HepG2 (cell line): ENCODE results near the gene PRCD. TPM values are rescaled to one million over a fixed set of nuclear protein-coding genes. Genes with fewer than 3 reads are reported as not detected.

Source experiments
- FOXJ3 ChIP-seq: sonication (generic); formaldehyde crosslinking; IDR thresholded peaks from 2 replicates; pipeline ENCODE4 v1.4.0; 2020; ENCODE audit warnings: missing genetic modification reagents, mild to moderate bottlenecking, borderline replicate concordance
- HNF4G ChIP-seq, 2 experiments: sonication (generic) in 1 of 2; formaldehyde crosslinking in 1 of 2; IDR thresholded peaks; 2 replicates each; pipeline versions ENCODE4 v1.4.0 to v1.6.1; 2011 to 2020; ENCODE audit warnings: borderline replicate concordance in 2 of 2, low read depth in 2 of 2, mild to moderate bottlenecking in 2 of 2, low read length in 1 of 2, missing genetic modification reagents in 1 of 2, moderate library complexity in 1 of 2
- KAT2B ChIP-seq: fragments of 150-350 bp; IDR thresholded peaks from 2 replicates; pipeline ENCODE4 v1.6.1; 2014; ENCODE audit warnings: low read depth, low read length, borderline replicate concordance
- MEIS1 ChIP-seq: sonication (generic); formaldehyde crosslinking; IDR thresholded peaks from 2 replicates; pipeline ENCODE4 v1.9.0; 2021; ENCODE audit warnings: mild to moderate bottlenecking, missing genetic modification reagents, moderate library complexity, borderline replicate concordance
- NFIB ChIP-seq: sonication (generic); formaldehyde crosslinking; IDR thresholded peaks from 2 replicates; pipeline ENCODE4 v1.9.0; 2021; ENCODE audit warnings: missing genetic modification reagents, mild to moderate bottlenecking, borderline replicate concordance
- SRY ChIP-seq: sonication (generic); formaldehyde crosslinking; IDR thresholded peaks from 2 replicates; pipeline ENCODE4 v1.8.0; 2022; ENCODE audit warnings: mild to moderate bottlenecking, missing genetic modification reagents
- ZBED4 ChIP-seq: sonication (generic); formaldehyde crosslinking; IDR thresholded peaks from 2 replicates; pipeline ENCODE4 v1.4.0; 2020; ENCODE audit warnings: missing genetic modification reagents, borderline replicate concordance
- ZBTB1 ChIP-seq: sonication (generic); formaldehyde crosslinking; IDR thresholded peaks from 2 replicates; pipeline ENCODE4 v1.4.0; 2020; ENCODE audit warnings: missing genetic modification reagents, borderline replicate concordance
- ZBTB26 ChIP-seq: IDR thresholded peaks from 2 replicates; pipeline ENCODE4 v1.6.1; 2016; ENCODE audit warnings: missing compliant biosample characterization, missing genetic modification reagents, borderline replicate concordance
- ZBTB38 ChIP-seq: sonication (generic); formaldehyde crosslinking; IDR thresholded peaks from 2 replicates; pipeline ENCODE4 v1.5.1; 2020; ENCODE audit warnings: mild to moderate bottlenecking, missing genetic modification reagents
- ZNF83 ChIP-seq: sonication (generic); formaldehyde crosslinking; IDR thresholded peaks from 2 replicates; pipeline ENCODE4 v1.4.0; 2020; ENCODE audit warnings: missing genetic modification reagents, mild to moderate bottlenecking, borderline replicate concordance
- polyA plus RNA-seq, 8 experiments: library from polyadenylated mRNA; depleted of rRNA in 3 of 8; stranded (reverse) in 7 of 8; unstranded in 1 of 8; fragments of >200 nt; fragmentation: Illumina TruSeq in 4 of 8; extraction: Trizol in 4 of 8; gene quantifications; 2 replicates each; pipeline versions ENCODE4 v1.2.1 to v1.2.3, GENCODE V29; 2011 to 2016; ENCODE audit warnings: low read depth in 4 of 8, missing spikeins in 1 of 8, mixed read lengths in 1 of 8; ENCODE audit not compliant: insufficient read depth in 1 of 8
- total RNA-seq, 5 experiments: library from RNA; depleted of rRNA; stranded (reverse); fragments of >200 nt; fragmentation: Illumina TruSeq; extraction: Trizol; gene quantifications; 2 replicates each; pipeline ENCODE4 v1.2.3, GENCODE V29; 2016; ENCODE audit warnings: low read depth in 1 of 5
- TF ChIP-seq, protein P1 (sequence below): sonication (generic); formaldehyde crosslinking; IDR thresholded peaks from 2 replicates; pipeline ENCODE4 v1.4.0; 2020; ENCODE audit warnings: missing genetic modification reagents
- TF ChIP-seq, protein P2 (sequence below): sonication (generic); formaldehyde crosslinking; IDR thresholded peaks from 2 replicates; pipeline ENCODE4 v1.4.0; 2020; ENCODE audit warnings: low read depth, mild to moderate bottlenecking, missing genetic modification reagents
- TF ChIP-seq, protein P3 (sequence below): sonication (generic); formaldehyde crosslinking; conservative IDR thresholded peaks from 2 replicates; pipeline ENCODE4 v1.4.0; 2020; ENCODE audit warnings: mild to moderate bottlenecking, missing genetic modification reagents, moderate library complexity

PRCD gene
- total and polyA plus RNA-seq, 2 of the 13 experiments (the other 11 are each of a cell fraction or from before 2014, with no cell fraction given): 0.51 TPM; not detected in 1

GRCh38 chr17:76567634-76568432 lies 28.0 kb downstream of the PRCD start (continued):
- TF ChIP-seq ZBED4 (CRISPR knock-in tag): 0 out of 2 replicates have a peak, but pooled peaks have one; percentile 21
- no peak for TF ChIP-seq ZBTB38 (CRISPR knock-in tag)
- TF ChIP-seq NFIB (CRISPR knock-in tag): no peak
- TF ChIP-seq, protein P1, sequence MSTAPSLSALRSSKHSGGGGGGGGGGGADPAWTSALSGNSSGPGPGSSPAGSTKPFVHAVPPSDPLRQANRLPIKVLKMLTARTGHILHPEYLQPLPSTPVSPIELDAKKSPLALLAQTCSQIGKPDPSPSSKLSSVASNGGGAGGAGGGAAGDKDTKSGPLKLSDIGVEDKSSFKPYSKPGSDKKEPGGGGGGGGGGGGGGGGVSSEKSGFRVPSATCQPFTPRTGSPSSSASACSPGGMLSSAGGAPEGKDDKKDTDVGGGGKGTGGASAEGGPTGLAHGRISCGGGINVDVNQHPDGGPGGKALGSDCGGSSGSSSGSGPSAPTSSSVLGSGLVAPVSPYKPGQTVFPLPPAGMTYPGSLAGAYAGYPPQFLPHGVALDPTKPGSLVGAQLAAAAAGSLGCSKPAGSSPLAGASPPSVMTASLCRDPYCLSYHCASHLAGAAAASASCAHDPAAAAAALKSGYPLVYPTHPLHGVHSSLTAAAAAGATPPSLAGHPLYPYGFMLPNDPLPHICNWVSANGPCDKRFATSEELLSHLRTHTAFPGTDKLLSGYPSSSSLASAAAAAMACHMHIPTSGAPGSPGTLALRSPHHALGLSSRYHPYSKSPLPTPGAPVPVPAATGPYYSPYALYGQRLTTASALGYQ: no peak
- TF ChIP-seq SRY (CRISPR knock-in tag): no peak
- TF ChIP-seq HNF4G (IDR thresholded peaks at IDR 0.05; ENCODE audit: borderline replicate concordance, low read depth, low read length): no peak
- TF ChIP-seq HNF4G (CRISPR knock-in tag; IDR thresholded peaks at IDR 0.05; ENCODE audit: borderline replicate concordance, low read depth): no peak
- peak; percentile 42; the same call in 1 of the 2 replicates for TF ChIP-seq FOXJ3 (CRISPR knock-in tag)
- TF ChIP-seq MEIS1 (CRISPR knock-in tag): peak; percentile 45; the same call in 1 of the 2 replicates
- TF ChIP-seq, protein P2, sequence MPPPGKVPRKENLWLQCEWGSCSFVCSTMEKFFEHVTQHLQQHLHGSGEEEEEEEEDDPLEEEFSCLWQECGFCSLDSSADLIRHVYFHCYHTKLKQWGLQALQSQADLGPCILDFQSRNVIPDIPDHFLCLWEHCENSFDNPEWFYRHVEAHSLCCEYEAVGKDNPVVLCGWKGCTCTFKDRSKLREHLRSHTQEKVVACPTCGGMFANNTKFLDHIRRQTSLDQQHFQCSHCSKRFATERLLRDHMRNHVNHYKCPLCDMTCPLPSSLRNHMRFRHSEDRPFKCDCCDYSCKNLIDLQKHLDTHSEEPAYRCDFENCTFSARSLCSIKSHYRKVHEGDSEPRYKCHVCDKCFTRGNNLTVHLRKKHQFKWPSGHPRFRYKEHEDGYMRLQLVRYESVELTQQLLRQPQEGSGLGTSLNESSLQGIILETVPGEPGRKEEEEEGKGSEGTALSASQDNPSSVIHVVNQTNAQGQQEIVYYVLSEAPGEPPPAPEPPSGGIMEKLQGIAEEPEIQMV (CRISPR knock-in tag): peak; percentile 32; the same call in 1 of the 2 replicates
- no peak for TF ChIP-seq KAT2B
- TF ChIP-seq, protein P3, sequence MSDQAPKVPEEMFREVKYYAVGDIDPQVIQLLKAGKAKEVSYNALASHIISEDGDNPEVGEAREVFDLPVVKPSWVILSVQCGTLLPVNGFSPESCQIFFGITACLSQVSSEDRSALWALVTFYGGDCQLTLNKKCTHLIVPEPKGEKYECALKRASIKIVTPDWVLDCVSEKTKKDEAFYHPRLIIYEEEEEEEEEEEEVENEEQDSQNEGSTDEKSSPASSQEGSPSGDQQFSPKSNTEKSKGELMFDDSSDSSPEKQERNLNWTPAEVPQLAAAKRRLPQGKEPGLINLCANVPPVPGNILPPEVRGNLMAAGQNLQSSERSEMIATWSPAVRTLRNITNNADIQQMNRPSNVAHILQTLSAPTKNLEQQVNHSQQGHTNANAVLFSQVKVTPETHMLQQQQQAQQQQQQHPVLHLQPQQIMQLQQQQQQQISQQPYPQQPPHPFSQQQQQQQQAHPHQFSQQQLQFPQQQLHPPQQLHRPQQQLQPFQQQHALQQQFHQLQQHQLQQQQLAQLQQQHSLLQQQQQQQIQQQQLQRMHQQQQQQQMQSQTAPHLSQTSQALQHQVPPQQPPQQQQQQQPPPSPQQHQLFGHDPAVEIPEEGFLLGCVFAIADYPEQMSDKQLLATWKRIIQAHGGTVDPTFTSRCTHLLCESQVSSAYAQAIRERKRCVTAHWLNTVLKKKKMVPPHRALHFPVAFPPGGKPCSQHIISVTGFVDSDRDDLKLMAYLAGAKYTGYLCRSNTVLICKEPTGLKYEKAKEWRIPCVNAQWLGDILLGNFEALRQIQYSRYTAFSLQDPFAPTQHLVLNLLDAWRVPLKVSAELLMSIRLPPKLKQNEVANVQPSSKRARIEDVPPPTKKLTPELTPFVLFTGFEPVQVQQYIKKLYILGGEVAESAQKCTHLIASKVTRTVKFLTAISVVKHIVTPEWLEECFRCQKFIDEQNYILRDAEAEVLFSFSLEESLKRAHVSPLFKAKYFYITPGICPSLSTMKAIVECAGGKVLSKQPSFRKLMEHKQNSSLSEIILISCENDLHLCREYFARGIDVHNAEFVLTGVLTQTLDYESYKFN (CRISPR knock-in tag): peak; percentile 24; the same call in 1 of the 2 replicates
- no peak for TF ChIP-seq ZNF83
- TF ChIP-seq ZBTB26 (CRISPR knock-in tag): no peak
- no peak for TF ChIP-seq ZBTB1
